A549 (cell line): Measurements from ENCODE around the gene FGF1. TPM values are rescaled to one million over a fixed set of nuclear protein-coding genes. Genes with fewer than 3 reads are reported as not detected.
A peak's percentile ranks its signal among the peaks of the same experiment; 100 is the strongest.

Source experiments
- ATAC-seq, 2 experiments: fragments of 200-7000 bp in 1 of 2; fragments of >200 bp in 1 of 2; cut with Nextera tagmentation in 1 of 2; cut with Tn5 transposase in 1 of 2; 3 replicates each; pipeline versions ENCODE4 v1.8.0 to v1.9.1; 2018 to 2020; ENCODE audit warnings: mild to moderate bottlenecking in 1 of 2, moderate library complexity in 1 of 2
- CTCF ChIA-PET: fragments of 300-600 bp; sonication (Branson Sonifier 250); formaldehyde crosslinking; extraction: SDS; loops from one replicate; lab custom pipeline; 2021; ENCODE audit warnings: antibody characterized with exemption, inconsistent platforms; lab: Yijun Ruan, JAX
- POLR2A ChIA-PET: fragments of 350-600 bp; formaldehyde crosslinking; extraction: SDS; loops from one replicate; lab custom pipeline; 2021; ENCODE audit warnings: antibody characterized with exemption, inconsistent platforms; lab: Yijun Ruan, JAX
- DNase-seq, 2 experiments: peaks; one replicate each; pipeline versions ENCODE4 v3.0.0 to v3.0.0-alpha.2; 2011 to 2016; ENCODE audit warnings: low read depth in 1 of 2, low spot score in 1 of 2
- FAIRE-seq: peaks from 2 replicates; lab custom pipeline; 2011; peaks lifted over from hg19 to GRCh38; lab: Jason Lieb, UNC
- H3K27ac ChIP-seq, 2 experiments: fragments of >200 bp; sonication (Bioruptor Twin); formaldehyde crosslinking; 3 replicates each; pipeline ENCODE4 v1.5.1; 2016 to 2017
- H3K4me1 ChIP-seq: fragments of >200 bp; sonication (Bioruptor Twin); formaldehyde crosslinking; 3 replicates; pipeline ENCODE4 v1.6.1; 2016
- H3K4me2 ChIP-seq: fragments of >200 bp; sonication (Bioruptor Twin); formaldehyde crosslinking; 3 replicates; pipeline ENCODE4 v1.6.1; 2016
- H3K4me3 ChIP-seq: fragments of >200 bp; sonication (Bioruptor Twin); formaldehyde crosslinking; 3 replicates; pipeline ENCODE4 v1.5.1; 2016
- H3K9me3 ChIP-seq: fragments of >200 bp; sonication (Bioruptor Twin); formaldehyde crosslinking; 3 replicates; pipeline ENCODE4 v1.6.1; 2016
- CBX8 ChIP-seq: fragments of 200-600 bp; sonication (generic); IDR thresholded peaks from 2 replicates; pipeline ENCODE4 v1.6.1; 2016
- CEBPB ChIP-seq, 2 experiments: fragments of >200 bp in 1 of 2; sonication (Bioruptor Twin) in 1 of 2; formaldehyde crosslinking in 1 of 2; IDR thresholded peaks; 2 replicates each; pipeline ENCODE4 v1.6.1; 2012 to 2016
- CHD2 ChIP-seq: fragments of 150-350 bp; IDR thresholded peaks from 2 replicates; pipeline ENCODE4 v1.6.1; 2014; ENCODE audit warnings: low read length; ENCODE audit not compliant: partially characterized antibody
- CTCF ChIP-seq: fragments of >200 bp; sonication (Bioruptor Twin); formaldehyde crosslinking; IDR thresholded peaks from 3 replicates; pipeline ENCODE4 v1.5.1; 2016
- EHF ChIP-seq: fragments of 250-450 bp; sonication (Bioruptor Pico); IDR thresholded peaks from 2 replicates; pipeline ENCODE4 v1.5.0; 2020; ENCODE audit warnings: mild to moderate bottlenecking
- EP300 ChIP-seq, 2 experiments: fragments of >200 bp; sonication (Bioruptor Twin); formaldehyde crosslinking; IDR thresholded peaks; 2 replicates in 1 of 2; 3 replicates in 1 of 2; pipeline ENCODE4 v1.6.1; 2016 to 2017
- HDAC2 ChIP-seq: fragments of 200-600 bp; sonication (generic); IDR thresholded peaks from 2 replicates; pipeline ENCODE4 v1.6.1; 2016
- HES2 ChIP-seq: fragments of >200 bp; sonication (Bioruptor Twin); formaldehyde crosslinking; IDR thresholded peaks from 2 replicates; pipeline ENCODE4 v1.6.1; 2016
- HEYL ChIP-seq: fragments of 250-450 bp; sonication (Bioruptor Pico); IDR thresholded peaks from 2 replicates; pipeline ENCODE4 v1.8.0; 2021; ENCODE audit warnings: mild to moderate bottlenecking, moderate library complexity
- HOXA7 ChIP-seq: fragments of 250-450 bp; sonication (Bioruptor Pico); IDR thresholded peaks from 2 replicates; pipeline ENCODE4 v1.5.0; 2020; ENCODE audit warnings: mild to moderate bottlenecking, moderate library complexity
- HOXB13 ChIP-seq: fragments of 250-450 bp; sonication (Bioruptor Pico); IDR thresholded peaks from 2 replicates; pipeline ENCODE4 v1.5.0; 2020; ENCODE audit warnings: low read depth, mild to moderate bottlenecking, moderate library complexity
- JUNB ChIP-seq: fragments of >200 bp; sonication (Bioruptor Twin); formaldehyde crosslinking; IDR thresholded peaks from 2 replicates; pipeline ENCODE4 v1.6.1; 2016
- MAFK ChIP-seq: fragments of 450-650 bp; IDR thresholded peaks from 2 replicates; pipeline ENCODE4 v1.6.1; 2014; ENCODE audit not compliant: partially characterized antibody
- MAX ChIP-seq: IDR thresholded peaks from 2 replicates; pipeline ENCODE4 v1.6.1; 2012
- NPAS2 ChIP-seq: fragments of 250-450 bp; sonication (Bioruptor Pico); IDR thresholded peaks from 2 replicates; pipeline ENCODE4 v1.8.0; 2022; ENCODE audit warnings: mild to moderate bottlenecking, moderate library complexity, borderline replicate concordance
- POLR2A ChIP-seq: IDR thresholded peaks from 2 replicates; pipeline ENCODE4 v1.6.1; 2012; ENCODE audit warnings: mild to moderate bottlenecking, low read length
- POLR2AphosphoS2 ChIP-seq: conservative IDR thresholded peaks from 2 replicates; pipeline ENCODE4 v1.6.1; 2012; ENCODE audit warnings: low read length, improper control_type of control experiment, inconsistent platforms
- RAD21 ChIP-seq, 2 experiments: fragments of >200 bp in 1 of 2; sonication (Bioruptor Twin) in 1 of 2; formaldehyde crosslinking in 1 of 2; IDR thresholded peaks in 1 of 2; conservative IDR thresholded peaks in 1 of 2; 2 replicates in 1 of 2; 3 replicates in 1 of 2; pipeline ENCODE4 v1.6.1; 2012 to 2018; ENCODE audit warnings: inconsistent platforms in 1 of 2
- RNF2 ChIP-seq: fragments of 200-600 bp; sonication (generic); IDR thresholded peaks from 2 replicates; pipeline ENCODE4 v1.6.1; 2016; ENCODE audit warnings: low read depth, mild to moderate bottlenecking, antibody characterized with exemption, moderate library complexity, borderline replicate concordance
- USF2 ChIP-seq: fragments of 450-650 bp; IDR thresholded peaks from 2 replicates; pipeline ENCODE4 v1.6.1; 2014; ENCODE audit warnings: antibody characterized with exemption
- ZC3H11A ChIP-seq: fragments of 450-650 bp; IDR thresholded peaks from 2 replicates; pipeline ENCODE4 v1.6.1; 2014; ENCODE audit warnings: antibody characterized with exemption, mild to moderate bottlenecking
- ZNF302 ChIP-seq: fragments of 250-450 bp; sonication (Bioruptor Pico); IDR thresholded peaks from 2 replicates; pipeline ENCODE4 v1.9.0; 2021; ENCODE audit warnings: inconsistent platforms, mild to moderate bottlenecking, moderate library complexity
- WGBS: methylation state at CpG from one replicate; pipeline ENCODE4 v1.1.6; 2017; ENCODE audit errors: missing lambda C conversion rate; 5-methylcytosine and 5-hydroxymethylcytosine counted together
- polyA plus RNA-seq, 4 experiments: library from polyadenylated mRNA; depleted of rRNA in 3 of 4; stranded (reverse); fragments of >200 nt; fragmentation: RNase III in 1 of 4; extraction: RNeasy Plus Mini Kit Qiagen cat#74134 plus additional on column Dnase treatment in 1 of 4; gene quantifications; 2 replicates in 3 of 4; 3 replicates in 1 of 4; pipeline ENCODE4 v1.2.3, GENCODE V29; 2011 to 2017

Gene FGF1
- polyA plus RNA-seq, 2 of the 4 experiments (the other 2 are of a cell fraction) = 0.05 to 0.40 TPM

GRCh38 chr5:142630927-142631539 is 54.9 kb downstream of the FGF1 start:
- Histone ChIP-seq H3K4me3 (no peak overlapping the region), H3K27ac (no peak overlapping the region), H3K4me2 (no peak overlapping the region), H3K9me3 (no peaks in the 10 kb centered on the region), H3K4me1 (no peaks in the 10 kb centered on the region)
- DNase-seq = no peak
- TF ChIP-seq ZC3H11A (no peak), POLR2A (no peak), HOXB13 (CRISPR knock-in tag) (no peak), POLR2AphosphoS2 (no peak), HEYL (no peak), EHF (CRISPR knock-in tag) (no peak), HOXA7 (no peak), RAD21 (conservative IDR thresholded peaks at IDR 0.05 in 1 of 2, IDR thresholded peaks at IDR 0.05 in 1 of 2) (no peak), CBX8 (no peak)
- CTCF ChIA-PET = interaction anchor here (0.8 to 2.2 kb wide), 6 partner anchors 12 to 82 kb away, joined by 3 to 12 read pairs (median 4); no protein-coding TSS in a partner anchor
- ATAC-seq = no peak
- 81% methylated on average over 7 of the region's 7 CpGs for WGBS
- POLR2A ChIA-PET = no interaction called here
- no peak for FAIRE-seq

- WGBS = 69% methylated on average over 5 of the region's 5 CpGs
- TF ChIP-seq HDAC2 (no peak), POLR2AphosphoS2 (no peak)
- no peak for ATAC-seq
- ChIA-PET POLR2A (no interaction called here), CTCF (interaction anchor here (1.0 to 4.2 kb wide), 8 partner anchors 10 to 261 kb away, joined by 3 to 30 read pairs (median 8); no protein-coding TSS in a partner anchor)
- no peak for DNase-seq
- no peak overlapping the region for H3K27ac ChIP-seq
- H3K9me3 ChIP-seq = no peaks in the 10 kb centered on the region
- H3K4me2 ChIP-seq = no peak overlapping the region
- no peaks in the 10 kb centered on the region for H3K4me1 ChIP-seq
- no peak for FAIRE-seq
- no peak overlapping the region for H3K4me3 ChIP-seq
Measured at GRCh38 chr5:142627383-142628217, 58.3 kb downstream of the FGF1 start.

- no peak for FAIRE-seq
Measured at GRCh38 chr5:142626786-142627185, 59.1 kb downstream of the FGF1 start.

GRCh38 chr5:142626099-142626498 is 59.8 kb downstream of the FGF1 start:
- ATAC-seq = no peak
- ChIA-PET POLR2A (no interaction called here), CTCF (interaction anchor here (0.7 to 4.2 kb wide), 8 partner anchors 9 to 262 kb away, joined by 3 to 30 read pairs (median 9); no protein-coding TSS in a partner anchor)
- no peak for TF ChIP-seq HOXB13 (CRISPR knock-in tag)
- TF ChIP-seq RNF2 = no peak
- TF ChIP-seq POLR2AphosphoS2 = no peak
- TF ChIP-seq ZNF302 (CRISPR knock-in tag) = no peak
- TF ChIP-seq HOXA7 = no peak
- no peak for TF ChIP-seq CTCF
- TF ChIP-seq MAX = no peak
- no peak for TF ChIP-seq EP300 (IDR thresholded peaks at IDR 0.05)
- no peak for TF ChIP-seq USF2
- TF ChIP-seq ZC3H11A = no peak
- TF ChIP-seq CEBPB (IDR thresholded peaks at IDR 0.05) = no peak
- no peak for TF ChIP-seq NPAS2 (CRISPR knock-in tag)
- TF ChIP-seq CHD2 = no peak
- TF ChIP-seq HES2 = no peak
- TF ChIP-seq JUNB = no peak
- H3K9me3 ChIP-seq = no peaks in the 10 kb centered on the region
- no peak overlapping the region for H3K27ac ChIP-seq
- no peak overlapping the region for H3K4me2 ChIP-seq
- H3K4me3 ChIP-seq = no peak overlapping the region
- 43% methylated on average over 3 of the region's 3 CpGs for WGBS
- peaks cover 5% of the 10 kb centered on the region for H3K4me1 ChIP-seq
- no peak for FAIRE-seq
- no peak for DNase-seq

More at GRCh38 chr5:142626786-142627185, 59.1 kb downstream of the FGF1 start:
- H3K27ac ChIP-seq = no peak overlapping the region
- no peak overlapping the region for H3K4me3 ChIP-seq
- no peaks in the 10 kb centered on the region for H3K4me1 ChIP-seq
- DNase-seq = no peak
- H3K9me3 ChIP-seq = no peaks in the 10 kb centered on the region
- H3K4me2 ChIP-seq = no peak overlapping the region
- no peak for ATAC-seq
- WGBS = 63% methylated on average over 2 of the region's 2 CpGs
- CTCF ChIA-PET = interaction anchor here (1.1 to 4.2 kb wide), 7 partner anchors 15 to 262 kb away, joined by 3 to 30 read pairs (median 11); no protein-coding TSS in a partner anchor
- POLR2A ChIA-PET = no interaction called here
- no peak for TF ChIP-seq JUNB
- peak; percentile 31 for TF ChIP-seq MAFK
- no peak for TF ChIP-seq HES2
